Stimulated activated CD4-positive, alpha-beta T cell treated with anti-CD3 and anti-CD28 coated beads, Interleukin-2, amount 100 ng/mL, for 4 hours (primary cell): ENCODE data around the gene TMCO6.
A peak's percentile ranks its signal among the peaks of the same experiment; 100 is the strongest.
"Not testable (repeated sequence)": the region's sequence is repeated elsewhere in the genome, so short reads cannot be mapped to it uniquely, and the experiment has no call there.

Source experiments
- DNase-seq: peaks from one replicate; pipeline ENCODE4 v3.0.0-alpha.2; 2020; ENCODE audit warnings: low read depth

Gene TMCO6

GRCh38 chr5:140630292-140631035, 8.8 kb upstream of the TMCO6 start:
- DNase-seq = no peak

DNA sequence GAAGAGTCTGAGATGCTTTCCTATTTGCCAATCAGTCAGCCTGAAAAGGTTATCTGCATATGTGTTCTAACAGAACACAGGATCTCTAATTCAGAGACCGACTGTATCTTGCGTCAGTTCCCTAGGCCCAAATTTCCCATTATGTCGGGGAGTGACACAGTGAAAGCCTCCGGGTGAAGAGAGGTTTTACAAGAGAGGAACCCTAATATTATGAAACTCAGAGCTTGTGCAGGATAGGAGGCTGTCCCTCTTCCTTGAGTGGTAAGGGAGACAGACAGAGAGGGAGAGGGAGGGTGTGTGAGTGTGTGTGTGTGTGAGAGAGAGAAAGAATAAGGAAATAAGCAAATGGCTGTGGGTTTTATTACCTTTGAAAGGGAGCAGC, 8.2 kb upstream of the TMCO6 start:
- DNase-seq = no peak

- DNase-seq = no peak
Observed at GRCh38 chr5:140631831-140632365, 7.4 kb upstream of the TMCO6 start.

DNA sequence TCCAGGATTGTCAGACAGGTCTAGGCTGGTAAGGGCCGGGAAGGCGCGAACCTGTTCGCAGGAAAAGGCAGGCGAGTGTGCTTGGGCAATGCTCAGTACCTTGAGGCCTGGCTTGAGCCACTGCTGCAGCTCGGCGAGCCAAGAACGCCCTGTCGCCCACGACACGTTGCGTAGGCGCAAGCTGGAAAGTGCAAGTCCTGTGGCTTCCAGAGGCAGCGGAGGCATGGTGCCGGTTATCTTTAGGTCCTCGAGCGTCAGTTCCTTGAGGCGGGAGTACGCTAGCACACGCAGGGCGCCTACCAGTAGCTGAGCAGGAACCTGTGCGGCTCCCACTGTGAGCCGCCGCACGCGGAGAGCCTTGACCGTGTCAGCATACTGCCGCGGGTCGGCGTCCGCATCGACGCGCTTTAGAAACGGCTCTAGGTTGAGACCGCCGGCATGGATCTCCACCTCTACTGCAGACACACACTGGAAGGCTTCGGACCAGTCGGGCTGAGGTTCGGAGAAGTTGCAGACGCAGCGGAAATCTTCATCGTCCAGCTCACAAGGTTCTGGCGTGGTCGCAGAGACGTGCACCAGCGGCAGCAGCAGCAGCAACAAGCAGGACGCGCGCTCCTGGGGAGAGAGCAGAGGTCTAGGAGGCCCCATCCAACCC, 6.8 kb upstream of the TMCO6 start:
- peak; percentile 39 for DNase-seq

GRCh38 chr5:140633021-140633471, 6.2 kb upstream of the TMCO6 start, which contains the start of gene CD14:
Gene CD14 (minus strand): TSS chr5:140633175. CDS start chr5:140633071, 104 bp downstream.
- no peak for DNase-seq

GRCh38 chr5:140633501-140633900, 5.8 kb upstream of the TMCO6 start:
- no peak for DNase-seq

- no peak for DNase-seq
Observed at GRCh38 chr5:140634103-140634502, 5.1 kb upstream of the TMCO6 start.

DNA sequence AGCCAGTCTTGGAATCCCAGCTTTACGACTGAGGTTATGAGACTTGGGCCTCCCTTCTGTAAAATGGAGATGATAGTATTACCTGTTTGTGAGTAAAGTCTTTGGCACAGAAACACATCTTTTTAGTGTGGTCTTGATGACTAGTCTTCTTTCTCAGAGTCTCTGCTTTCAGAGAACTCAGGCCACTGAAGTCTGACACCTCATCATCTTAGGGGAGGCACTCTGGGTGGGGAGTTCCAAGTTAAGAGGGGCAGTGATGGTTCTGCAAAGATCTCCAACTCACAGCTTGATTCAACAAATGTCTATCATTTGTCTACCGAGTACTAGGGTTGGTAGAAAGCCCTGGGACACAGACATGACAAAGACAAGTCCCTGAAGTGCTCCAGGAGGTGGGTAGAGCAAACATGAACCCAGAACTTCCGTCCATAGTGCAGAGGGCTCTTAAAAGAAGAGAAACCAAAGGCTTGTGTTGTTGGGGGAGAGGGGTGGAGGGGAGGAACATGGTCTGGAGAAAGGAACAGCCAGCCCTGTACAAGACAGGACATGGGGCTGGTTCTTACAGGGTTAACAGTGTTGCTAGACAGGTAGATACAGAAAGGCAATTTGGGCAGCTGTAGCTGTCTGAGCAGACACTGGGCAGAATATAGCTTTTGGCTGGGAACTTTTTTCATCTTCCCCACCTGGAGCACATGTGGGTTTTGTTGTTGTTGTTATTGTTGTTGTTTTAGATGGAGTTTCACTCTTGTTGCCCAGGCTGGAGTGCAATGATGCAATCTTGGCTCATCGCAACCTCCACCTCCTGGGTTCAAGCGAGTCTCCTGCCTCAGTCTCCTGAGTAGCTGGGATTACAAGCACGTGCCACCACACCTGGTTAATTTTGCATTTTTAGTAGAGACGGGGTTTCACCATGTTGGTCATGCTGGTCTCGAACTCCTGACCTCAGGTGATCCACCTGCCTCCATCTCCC, 3.7 kb upstream of the TMCO6 start:
- no peak for DNase-seq

DNA sequence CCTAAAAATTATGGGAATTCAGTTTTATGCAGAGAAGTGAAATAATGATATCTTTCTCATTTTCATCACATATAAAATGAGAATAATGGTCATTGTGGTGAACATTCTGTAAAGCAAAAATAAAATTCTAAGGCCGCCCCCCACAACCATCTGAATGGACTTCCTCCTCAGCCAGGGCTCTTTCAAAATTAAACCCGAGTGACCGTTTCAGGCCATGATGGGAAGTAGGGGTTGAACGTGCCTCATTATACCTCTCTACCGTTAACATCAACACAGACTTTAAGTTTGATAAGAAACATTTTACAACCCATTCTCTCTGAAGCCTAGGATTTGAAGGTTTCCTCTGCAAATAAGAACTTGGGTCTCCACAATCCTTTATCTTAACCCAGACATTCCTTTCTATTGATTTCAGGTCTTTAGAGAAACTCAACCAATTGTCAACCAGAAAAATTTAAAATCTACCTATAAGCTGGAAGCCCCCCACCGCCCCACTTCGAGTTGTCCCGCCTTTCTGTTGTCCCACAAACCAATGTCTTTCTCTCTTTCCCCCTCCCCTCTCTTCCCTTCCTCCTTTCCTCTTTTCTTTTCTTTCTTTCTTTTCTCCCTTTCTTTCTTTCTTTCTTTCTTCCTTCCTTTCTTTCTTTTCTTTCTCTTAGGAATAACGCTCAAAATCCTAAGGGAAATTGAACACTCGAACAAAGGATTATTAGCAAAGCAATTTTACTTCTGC, 1.7 kb upstream of the TMCO6 start:
- DNase-seq = no peak

DNA sequence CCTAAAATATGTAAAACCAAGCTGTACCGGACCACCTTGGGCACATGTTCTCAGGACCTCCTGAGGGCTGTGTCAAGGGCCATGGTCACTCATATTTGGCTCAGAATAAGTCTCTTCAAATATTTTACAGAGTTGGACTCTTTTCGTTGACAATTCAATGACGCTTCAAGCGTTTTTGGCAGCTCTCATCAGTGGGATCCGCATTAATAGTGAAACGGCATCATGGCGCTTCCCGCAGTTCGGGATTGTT, 428 bp upstream of the TMCO6 start:
- not testable (repeated sequence) for DNase-seq

- DNase-seq = no peak
Observed at GRCh38 chr5:140641716-140642115, 2.5 kb downstream of the TMCO6 start.

DNA sequence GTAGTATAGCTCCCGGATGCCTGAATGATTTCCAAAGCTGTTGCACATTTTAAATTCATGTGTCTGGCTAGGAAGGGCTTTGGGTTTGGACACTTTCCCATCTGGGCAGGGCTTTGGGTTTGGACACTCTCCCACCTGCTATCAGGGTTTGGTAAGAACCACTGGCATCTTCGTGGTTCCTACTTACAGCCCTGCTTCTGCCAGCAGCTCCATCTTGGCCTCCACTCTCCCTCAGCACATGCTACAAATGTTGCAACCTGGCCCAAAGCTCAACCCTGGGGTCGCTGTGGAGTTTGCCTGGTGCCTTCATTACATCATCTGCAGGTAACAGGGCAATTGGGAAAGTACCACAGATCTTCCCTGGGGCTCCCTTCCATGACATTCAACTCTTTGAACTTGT, 3.5 kb downstream of the TMCO6 start:
- DNase-seq = no peak

- no peak for DNase-seq
Observed at GRCh38 chr5:140647042-140647419, 7.8 kb downstream of the TMCO6 start.

GRCh38 chr5:140658870-140659269, 19.6 kb downstream of the TMCO6 start:
- DNase-seq = no peak

DNA sequence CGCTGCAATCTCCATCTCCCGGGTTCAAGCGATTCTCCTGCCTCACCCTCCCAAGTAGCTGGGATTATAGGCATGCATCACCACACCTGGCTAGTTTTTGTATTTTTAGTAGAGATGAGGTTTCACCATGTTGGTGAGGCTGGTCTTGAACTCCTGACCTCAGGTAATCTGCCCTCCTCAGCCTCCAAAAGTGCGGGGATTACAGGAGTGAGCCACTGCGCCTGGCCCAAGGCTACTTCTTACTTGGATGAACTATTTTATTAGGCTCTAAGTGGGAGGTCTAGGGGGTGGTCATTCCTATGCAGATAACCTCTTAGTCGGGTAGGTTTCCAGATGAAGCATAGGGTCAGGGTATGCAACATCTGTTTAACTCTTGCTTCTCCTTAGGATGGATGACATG, 21.1 kb downstream of the TMCO6 start:
- not testable (repeated sequence) for DNase-seq

DNA sequence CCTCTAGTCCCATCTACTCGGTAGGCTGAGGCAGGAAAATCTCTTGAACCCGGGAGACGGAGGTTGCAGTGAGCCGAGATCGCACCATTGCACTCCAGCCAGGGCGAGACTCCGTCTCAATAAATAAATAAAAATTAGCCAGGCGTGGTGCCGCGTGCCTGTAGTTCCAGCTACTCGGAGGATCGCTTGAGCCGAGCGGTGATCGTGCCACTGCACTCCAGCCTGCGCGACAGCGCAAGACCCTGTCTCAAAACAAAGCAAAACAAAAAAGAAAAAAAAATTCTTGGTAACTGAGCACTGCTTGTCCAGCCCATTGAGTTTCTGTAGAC, 24.7 kb downstream of the TMCO6 start:
- no peak for DNase-seq

- peak; percentile 94 for DNase-seq
Observed at GRCh38 chr5:140664359-140665119, 25.3 kb downstream of the TMCO6 start, which contains the start of gene WDR55. Gene WDR55 (plus strand): TSS chr5:140664904. CDS start chr5:140664913, 9 bp downstream.

GRCh38 chr5:140671035-140671434, 31.8 kb downstream of the TMCO6 start:
- DNase-seq = not testable (repeated sequence)

GRCh38 chr5:140671472-140672125, 32.3 kb downstream of the TMCO6 start:
- DNase-seq = no peak

GRCh38 chr5:140672455-140673186, 33.4 kb downstream of the TMCO6 start:
- no peak for DNase-seq
